COR-L47 (cell line): ENCODE measurements around the gene TLK1.

ENCODE experiments used
- DNase-seq: peaks from one replicate; lab custom pipeline; 2025; lab: John Stamatoyannopoulos, UW

Gene TLK1

DNA sequence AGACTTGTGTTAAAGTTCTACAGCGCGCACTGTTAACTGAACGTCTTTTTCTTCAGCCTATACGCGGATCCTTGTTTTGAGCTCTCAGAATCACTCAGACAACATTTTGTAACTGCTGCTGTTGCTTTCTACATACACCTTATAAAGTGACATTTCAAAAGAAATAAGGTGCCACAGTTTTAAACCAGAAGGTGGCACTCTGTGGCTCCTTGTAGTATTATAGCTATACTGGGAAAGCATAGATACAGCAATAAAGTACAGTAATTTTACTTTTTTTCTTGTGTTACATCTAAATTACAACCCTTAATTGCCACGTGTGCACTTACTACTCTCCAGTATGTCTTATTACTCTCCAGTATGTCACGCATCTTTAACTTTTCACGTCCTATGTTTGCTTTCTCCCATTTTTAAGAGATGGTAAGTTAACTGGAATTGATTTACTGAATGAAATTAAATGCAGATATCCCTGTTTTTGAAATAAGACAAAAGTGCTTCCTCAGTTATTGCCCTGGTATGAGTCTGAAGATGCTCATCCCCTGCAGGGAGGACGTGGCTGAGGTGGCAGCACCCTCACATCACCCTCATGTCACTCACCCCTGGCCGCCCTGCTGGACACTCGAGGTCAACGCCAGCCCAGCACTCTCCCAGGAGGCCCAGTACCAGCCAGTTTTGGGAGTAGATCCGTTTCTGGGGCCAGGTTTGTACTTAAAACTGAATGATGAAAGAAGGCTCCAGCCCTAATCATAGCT is 193.9 kb downstream of the TLK1 start:
- DNase-seq = no peak

DNA sequence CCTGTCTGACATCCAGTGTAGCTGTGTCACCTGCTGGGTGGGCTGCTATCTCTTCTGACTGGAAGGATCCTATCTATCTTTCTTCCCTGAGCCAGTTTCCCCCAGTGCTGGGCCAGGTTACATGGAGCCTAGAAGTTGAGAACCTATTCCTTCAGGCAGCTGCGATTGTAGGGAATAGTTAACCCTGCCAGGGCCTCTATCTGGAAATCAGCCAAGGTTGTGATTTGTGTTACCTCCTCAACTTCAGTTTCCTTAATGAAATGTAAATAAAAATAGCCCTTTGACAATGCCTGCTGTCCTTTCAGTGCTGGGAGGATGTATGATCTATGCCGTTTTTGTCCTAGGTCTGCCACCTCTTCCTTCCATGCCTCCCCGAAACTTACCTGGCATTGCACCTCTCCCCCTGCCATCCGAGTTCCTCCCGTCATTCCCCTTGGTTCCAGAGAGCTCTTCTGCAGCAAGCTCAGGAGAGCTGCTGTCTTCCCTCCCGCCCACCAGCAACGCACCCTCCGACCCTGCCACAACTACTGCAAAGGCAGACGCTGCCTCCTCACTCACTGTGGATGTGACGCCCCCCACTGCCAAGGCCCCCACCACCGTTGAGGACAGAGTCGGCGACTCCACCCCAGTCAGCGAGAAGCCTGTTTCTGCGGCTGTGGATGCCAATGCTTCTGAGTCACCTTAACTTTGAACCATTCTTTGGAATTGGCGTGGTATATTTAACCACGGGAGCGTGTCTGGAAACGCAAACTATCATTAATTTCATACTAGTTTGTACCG is 195.1 kb downstream of the TLK1 start:
- DNase-seq = no peak

DNA sequence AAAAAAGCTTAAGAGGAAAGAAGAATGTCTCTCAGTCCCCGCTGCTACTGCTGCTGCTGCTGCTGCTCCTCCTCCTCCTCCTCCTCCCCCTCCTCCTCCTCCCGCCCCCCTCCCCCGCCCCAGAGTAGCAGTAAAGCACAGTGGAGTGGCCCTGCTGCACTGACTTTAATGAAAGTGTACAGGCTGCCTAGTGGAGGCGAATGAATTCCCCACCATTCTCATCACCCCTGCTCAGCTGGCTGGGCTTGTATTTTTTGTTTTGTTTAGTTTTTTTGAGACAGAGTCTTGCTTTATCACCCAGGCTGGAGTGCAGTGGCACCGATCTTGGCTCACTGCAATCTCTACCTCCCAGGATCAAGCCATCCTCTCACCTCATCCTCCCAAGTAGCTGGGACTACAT is 197.3 kb downstream of the TLK1 start:
- DNase-seq = no peak

DNA sequence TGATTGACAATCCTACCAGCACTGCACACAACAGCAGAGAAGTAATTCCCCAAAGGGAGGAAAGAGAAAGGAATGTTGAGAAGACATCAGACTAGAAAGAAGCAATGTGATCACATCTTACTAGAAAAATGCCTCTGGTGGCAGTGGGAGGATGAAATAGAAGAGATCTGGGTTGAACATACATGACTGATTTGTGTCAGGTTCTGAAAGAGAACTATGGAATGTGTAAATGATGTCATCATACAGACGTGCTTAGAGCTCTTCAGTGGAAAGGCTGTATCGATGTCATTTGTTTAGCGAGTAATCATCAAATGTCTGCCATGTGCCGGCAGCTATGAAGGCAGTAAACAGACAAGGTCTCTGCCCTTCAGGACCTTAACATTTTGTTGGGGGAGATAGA is 206.8 kb downstream of the TLK1 start:
- no peak for DNase-seq

DNA sequence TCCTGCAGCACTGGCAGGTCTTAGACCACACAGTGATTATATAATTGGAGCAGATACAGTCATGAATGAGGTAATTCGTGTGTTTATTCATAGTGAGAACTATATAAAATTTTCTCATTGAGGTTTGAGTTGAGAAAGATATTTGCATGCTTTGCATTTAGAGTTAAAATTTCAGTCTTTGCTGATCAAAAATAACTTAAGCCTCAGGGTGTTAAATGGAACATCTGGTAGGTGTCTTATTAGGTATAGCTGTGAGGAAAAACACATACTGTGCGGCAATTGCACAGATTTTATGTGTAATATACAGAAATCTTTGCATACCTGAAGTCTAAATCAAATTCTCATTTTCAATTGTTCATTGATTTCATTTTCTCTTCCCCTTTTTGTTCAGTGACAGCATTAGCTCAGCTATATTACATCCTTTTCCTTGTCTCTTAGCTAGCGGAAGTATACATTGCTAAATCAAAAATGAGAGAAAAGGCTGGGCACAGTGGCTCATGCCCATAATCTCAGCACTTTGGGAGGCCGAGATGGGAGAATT is 210.4 kb downstream of the TLK1 start:
- DNase-seq = no peak

DNA sequence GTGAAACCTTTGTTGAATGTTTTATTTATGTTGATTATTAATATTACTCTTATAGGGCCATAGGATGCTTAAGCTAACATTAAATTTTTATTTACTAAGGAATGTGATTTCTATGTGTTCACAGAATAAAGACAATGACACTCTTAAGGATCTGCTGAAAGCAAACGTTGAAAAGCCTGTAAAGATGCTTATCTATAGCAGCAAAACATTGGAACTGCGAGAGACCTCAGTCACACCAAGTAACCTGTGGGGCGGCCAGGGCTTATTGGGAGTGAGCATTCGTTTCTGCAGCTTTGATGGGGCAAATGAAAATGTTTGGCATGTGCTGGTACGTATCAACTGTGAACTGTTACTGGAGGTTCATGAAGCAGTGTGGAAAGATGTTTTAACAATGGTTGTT is 211.3 kb downstream of the TLK1 start:
- DNase-seq = no peak

DNA sequence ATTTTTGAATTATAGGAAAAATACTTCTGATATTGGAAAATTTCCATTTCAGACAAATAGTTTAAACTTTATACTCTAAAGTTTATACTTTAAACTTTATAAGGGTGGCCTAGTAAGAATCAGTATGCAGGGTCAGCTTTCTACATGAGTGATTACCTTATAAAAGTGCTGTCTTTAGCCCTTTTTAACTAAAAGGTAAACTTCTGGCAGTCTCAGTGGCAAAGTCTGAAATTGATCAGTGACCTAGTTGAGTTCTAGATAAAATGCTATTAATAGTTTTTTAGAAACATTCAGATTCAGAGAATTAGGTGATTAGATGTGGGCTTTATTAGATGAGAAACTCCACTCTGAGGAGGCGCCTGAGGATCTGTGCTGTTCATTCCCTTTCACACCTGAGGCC is 216.1 kb downstream of the TLK1 start:
- DNase-seq = no peak

DNA sequence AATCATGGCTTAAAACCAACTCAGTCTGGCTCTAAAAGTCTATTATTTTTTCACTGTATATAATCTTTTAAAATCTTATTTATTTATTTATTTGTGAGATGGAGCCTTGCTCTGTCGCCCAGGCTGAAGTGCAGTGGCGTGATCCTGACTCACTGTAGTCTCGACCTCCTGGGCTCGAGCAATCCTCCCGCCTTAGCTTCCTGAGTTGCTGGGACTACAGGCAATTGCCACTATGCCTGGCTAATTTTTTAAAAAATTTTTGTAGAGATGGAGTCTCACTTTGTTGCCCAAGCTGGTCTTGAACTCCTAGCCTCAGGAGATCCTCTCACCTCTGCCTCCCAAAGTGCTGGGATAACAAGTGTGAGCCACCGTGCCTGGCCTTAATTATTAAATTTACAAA is 217.1 kb downstream of the TLK1 start:
- DNase-seq = no peak

DNA sequence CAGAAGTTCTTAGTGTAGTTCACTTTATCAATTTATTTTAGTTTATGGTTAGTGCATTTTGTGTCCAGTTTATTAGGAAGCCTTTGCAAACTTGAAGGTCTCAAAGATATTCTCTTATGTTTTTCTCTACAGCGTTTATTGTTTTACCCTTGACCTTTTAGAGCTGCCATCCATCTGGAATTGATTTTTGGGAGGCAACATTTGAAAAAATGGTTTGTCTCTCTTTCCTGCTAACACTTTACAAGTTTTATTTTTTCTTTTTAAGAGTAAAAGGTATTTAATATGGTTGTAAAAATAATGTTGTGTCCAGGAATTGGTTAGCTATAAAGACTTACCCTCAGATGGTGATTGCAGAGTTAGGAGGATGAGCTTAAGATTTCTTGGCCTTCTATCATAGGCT is 217.7 kb downstream of the TLK1 start:
- no peak for DNase-seq

DNA sequence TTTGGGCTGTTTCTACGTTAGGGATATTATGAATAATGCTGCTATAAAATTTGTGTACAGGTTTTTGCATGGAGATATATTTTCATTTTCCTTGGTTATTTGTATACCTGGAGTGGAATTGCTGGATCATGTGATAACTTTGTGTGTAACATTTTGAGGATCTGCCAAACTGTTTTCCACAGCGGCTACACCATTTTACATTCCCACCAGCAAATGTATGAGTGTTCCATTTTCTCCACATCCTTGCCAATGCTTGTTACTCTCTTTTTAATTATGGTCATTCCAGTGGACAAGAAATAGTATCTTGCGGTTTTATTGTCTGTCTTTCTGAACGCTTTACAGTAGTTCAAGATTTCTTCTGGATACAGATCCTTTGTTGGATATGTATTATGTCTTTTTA is 218.1 kb downstream of the TLK1 start:
- no peak for DNase-seq
